Right ventricle myocardium superior (tissue), 1 donor: Measurements from ENCODE around the gene POLD2. TPM values are rescaled to one million over a fixed set of nuclear protein-coding genes. Genes with fewer than 3 reads are reported as not detected.

ENCODE experiments used
- ATAC-seq: fragments of 200-7000 bp; cut with Tn5 transposase; one replicate; pipeline ENCODE4 v1.9.1; 2020; ENCODE audit warnings: mild to moderate bottlenecking; ENCODE audit not compliant: poor library complexity
- DNase-seq: peaks from one replicate; pipeline ENCODE4 v3.0.0-alpha.2; 2020
- intact Hi-C: fragments of 100-400 bp; cut with DNase I; formaldehyde crosslinking; loops from one replicate; pipeline ENCODE4 v1.11.2; 2022
- total RNA-seq: library from RNA; stranded (reverse); fragmentation: NEBNext Ultra II Directional; extraction: Animal tissue kit (Norgen Biotek cat#: 25700); gene quantifications from one replicate; pipeline ENCODE4 v1.2.1, GENCODE V29; 2021
- donor health status: DM: no; HTN: yes; CAD: no; lungs with severe emphysema.

The POLD2 gene
- total RNA-seq, 1 donor from 2014 or later: 75.3 TPM

DNA sequence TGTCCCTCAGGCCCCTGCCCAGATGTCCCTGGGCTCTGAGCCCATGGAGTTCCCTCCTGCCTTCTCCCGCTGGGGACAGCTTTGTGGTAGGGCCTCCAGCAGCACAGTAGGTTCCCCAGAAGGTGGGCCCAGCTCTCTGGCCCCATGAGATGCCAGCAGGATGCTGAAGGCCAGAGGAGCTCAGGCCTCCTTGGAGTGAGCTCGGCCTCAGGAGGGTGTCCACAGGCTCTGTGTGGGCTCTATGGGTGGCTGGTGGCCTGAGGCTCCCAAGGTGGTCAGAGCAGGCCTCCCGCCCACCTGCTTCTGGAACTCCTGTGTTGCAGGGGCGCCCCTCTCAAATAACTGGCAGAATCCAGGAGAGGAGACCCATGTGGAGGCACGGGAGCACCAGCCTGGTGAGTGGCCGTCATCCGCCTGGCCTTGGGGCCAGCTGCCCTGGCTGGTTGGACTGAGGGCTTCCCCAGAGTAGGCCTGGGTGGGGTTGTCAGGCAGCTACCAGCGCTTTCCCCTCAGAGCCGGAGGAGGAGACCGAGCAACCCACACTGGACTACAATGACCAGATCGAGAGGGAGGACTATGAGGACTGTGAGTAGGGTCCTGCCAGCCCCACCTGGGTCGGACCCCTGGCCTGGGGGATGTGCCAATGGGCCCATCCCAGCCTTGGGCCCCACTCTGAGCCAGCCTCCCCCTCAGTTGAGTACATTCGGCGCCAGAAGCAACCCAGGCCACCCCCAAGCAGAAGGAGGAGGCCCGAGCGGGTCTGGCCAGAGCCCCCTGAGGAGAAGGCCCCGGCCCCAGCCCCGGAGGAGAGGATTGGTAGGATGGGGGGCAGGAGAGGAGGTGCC, 16.0 kb downstream of the POLD2 start:
- DNase-seq: no peak
- no peak for ATAC-seq
- intact Hi-C loops: no loop called here

DNA sequence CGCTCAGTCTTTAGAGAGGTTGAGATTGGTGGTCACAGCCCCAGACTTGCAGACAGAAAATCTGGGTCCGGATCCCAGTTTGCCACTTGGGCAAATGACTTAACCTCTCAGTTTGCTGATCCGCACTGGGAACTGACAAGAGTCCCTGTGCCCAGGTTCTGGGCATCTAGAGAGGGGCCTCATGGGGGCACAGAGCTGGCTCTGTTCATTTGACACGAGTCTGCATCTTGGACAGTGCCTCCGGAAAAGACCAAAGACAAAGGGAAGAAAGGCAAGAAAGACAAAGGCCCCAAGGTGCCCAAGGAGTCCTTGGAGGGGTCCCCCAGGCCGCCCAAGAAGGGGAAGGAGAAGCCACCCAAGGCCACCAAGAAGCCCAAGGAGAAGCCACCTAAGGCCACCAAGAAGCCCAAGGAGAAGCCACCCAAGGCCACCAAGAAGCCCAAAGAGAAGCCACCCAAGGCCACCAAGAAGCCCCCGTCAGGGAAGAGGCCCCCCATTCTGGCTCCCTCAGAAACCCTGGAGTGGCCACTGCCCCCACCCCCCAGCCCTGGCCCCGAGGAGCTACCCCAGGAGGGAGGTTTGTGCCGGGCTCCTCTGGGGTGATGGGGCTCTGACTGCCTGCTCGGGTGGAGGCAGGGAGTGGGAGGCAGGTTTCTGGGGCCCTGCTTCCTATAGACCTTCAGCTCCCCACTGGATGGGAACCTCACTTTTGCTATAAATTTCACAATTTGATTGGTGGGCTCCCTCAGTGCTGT, 16.9 kb downstream of the POLD2 start:
- DNase-seq (no peak), ATAC-seq (no peak)
- intact Hi-C loops: no loop called here

DNA sequence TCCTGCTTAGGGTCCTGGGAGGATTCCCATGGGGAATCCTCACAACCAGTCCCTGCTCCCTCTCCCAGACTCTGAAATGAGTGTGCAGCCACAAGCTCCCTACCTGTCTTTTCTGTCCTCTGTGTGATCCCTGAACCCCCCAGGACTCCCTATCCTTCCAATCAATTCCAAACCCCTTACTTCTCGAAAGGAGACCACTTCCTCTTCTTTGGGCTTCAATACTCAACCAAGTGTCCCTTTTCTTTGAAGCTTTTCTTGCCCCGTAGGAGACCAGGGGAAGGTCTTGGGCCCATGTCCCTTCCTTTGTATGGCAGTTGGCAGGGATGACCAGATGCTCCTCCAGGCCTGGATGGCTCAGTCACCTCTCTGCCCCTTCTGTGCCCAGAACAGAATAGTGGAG, 17.5 kb downstream of the POLD2 start:
- intact Hi-C loops: no loop called here
- ATAC-seq (no peak), DNase-seq (no peak)

DNA sequence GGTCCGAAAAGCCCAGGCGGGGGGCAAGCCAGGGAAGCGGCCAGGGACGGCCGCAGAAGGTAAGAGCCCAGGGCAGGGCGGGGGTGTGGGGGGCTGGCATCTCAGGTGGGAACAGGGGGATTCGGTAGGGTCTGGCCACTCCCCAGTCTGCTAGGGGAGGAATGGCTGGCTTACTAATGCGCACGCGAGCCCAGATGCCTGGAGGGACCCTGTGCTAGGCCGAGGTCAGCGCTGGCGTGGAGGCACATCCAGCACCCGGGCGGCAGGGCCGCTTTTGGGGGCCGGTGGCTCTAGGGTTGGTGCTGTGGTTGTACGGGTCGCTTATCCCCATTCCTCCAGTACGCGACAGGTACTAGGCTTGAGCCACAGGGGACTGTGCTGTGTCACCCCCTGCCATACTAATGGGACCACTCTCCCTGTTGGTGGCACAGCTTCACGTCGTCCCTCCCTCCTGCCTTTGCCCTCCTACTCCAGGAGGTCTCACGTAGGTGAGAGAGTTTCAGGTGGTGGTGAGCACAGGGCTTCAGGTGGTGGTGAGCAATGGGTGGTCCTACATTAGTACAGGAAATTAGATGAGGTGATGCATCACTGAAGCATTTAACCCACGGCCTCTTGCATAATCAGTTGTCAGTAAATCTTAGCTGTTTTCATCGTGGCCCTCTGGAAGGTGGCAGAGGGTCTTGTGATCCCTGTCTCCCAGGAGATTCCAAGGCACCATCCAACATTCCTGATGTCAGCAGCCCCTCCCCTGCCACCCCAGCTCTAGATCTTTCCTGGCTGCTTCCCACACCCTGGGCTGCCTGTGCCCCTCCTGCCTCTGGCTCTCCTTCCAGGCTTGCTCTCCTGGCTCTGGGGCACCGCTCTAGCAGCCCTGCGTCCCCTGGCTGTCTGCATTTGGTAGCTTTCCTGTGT, 18.2 kb downstream of the POLD2 start:
- DNase-seq (no peak), ATAC-seq (peak; percentile 36)
- intact Hi-C loops: no loop called here

DNA sequence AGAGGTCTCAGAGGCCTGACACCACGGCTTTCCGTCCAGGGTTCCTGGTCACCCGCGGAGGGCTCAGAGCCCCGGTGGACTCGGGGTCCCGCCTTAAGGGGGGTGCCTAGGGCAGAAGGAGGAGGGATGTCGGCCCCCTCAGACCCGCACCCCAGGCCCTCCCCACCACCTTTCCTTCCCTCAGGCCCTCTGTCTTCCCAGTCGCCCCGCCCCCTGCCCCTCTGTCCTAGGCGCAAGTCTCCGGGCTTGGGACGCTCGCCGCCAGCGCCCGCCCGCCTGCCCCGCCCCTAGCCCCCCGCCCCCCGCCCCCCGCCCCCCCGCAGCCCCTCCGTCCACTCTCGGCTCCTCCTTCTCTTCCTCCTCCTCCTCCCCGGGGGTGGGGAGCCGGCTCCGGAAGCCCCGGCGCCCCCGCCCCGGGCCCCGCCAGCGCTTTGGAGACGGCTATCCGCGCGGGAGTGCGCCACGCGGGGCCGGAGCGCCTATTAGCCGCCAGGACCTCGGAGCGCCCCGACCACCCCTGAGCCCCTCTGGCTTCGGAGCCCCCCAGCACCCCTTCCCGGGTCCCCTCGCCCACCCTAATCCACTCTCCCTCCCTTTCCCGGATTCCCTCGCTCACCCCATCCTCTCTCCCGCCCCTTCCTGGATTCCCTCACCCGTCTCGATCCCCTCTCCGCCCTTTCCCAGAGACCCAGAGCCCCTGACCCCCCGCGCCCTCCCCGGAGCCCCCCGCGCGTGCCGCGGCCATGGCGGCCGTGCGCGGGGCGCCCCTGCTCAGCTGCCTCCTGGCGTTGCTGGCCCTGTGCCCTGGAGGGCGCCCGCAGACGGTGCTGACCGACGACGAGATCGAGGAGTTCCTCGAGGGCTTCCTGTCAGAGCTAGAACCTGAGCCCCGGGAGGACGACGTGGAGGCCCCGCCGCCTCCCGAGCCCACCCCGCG, 19.2 kb downstream of the POLD2 start, which contains the start of gene AEBP1:
AEBP1 (plus strand) TSS at position 423 of the 937 bp plus-strand sequence; CDS start at position 744, 321 bp downstream.
- DNase-seq (no peak), ATAC-seq (peak; percentile 36)
- intact Hi-C loops: no loop called here

DNA sequence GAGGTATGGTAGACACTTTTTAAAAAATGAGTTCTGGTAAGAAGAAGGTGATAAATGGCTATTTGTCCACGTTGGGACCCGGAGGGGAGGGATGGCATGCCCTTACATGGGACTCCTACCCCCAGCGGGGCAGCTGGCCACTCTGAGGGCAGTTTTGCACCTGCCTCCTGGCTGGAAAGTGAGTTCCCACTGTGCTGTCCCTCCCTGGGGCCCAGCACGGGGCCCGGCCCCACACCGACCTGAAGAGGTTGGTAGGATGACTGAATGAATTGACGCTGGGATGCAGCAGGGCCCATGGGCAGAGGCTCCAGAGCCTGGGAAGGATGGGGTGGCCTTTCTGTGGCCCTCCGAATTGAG, 19.8 kb downstream of the POLD2 start:
- ATAC-seq: no peak
- no peak for DNase-seq
- intact Hi-C loops: no loop called here

DNA sequence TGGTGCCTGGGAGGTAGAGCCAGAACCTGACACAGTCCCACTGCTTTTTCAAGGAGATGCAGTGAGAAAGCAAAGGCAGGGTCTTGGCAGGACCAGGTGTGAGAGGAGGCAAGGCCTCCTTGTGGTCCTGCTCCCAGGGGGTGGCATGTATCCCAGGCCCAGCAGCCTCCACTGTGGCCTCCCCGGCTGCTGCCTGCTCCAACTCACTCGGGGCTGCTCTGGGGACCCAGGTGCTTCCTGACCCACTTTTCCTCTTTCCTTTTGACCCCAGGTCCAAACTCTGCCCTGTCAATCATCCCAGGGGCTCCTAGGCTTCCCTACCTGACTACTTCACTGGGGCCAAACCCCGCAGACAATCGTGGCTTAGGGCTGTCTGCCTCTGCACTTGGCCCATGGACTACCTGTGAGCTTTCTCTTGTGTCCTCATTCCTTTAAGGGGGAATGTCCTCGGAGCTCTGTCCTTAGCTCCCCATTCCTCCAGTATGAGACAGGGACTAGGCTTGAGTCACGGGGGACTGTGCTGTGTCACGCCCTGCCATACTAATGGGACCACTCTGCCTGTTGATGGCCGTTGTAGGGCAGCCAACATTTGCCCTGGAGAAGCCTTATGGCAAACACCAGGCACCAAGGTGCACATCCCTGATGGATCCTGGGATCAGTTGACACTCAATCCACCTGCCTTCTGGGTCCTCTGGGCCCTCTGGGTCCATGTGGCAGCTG, 20.3 kb downstream of the POLD2 start:
- intact Hi-C loops: no loop called here

DNA sequence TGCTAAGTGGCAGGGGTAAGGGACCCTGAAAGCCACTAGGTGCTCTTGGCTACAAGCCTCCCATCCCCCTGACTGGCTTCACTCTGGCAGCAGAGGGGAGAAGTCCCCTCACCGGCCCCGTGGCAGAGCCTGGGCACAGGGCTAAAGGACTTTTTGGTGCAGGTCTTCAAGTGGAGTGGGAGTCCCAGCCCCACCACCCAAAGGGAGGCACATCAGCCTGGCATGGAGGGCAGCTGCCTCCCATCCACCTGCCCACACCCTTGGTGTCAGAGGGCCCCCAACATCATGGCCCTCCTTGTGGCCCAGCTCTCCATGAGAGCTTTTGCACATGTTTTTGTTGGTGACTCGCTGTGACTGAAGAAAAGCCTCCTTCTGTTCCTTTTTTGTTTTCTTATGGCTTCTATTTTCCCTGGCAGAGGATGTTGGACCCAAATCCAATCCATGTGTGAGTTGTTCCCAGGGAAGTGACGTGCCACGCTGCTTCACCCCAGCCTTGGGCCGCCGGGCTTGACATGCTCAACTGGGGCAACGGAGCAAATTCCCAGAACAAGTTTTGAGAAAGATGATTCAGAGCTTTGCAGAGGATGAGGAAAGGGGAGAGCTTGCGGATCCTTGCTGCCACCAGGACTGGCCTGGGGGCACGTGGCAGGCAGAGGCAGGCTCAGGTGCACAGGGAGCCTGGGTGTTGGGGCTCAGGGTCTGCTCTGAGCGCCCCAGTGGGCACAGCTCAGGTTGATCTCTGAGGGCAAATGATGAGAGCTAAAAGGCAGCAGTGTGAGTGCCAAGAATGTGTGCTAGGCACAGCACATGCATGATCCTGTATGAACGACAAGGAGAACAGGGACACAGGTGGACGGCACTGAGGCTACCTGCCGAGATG, 21.1 kb downstream of the POLD2 start:
- ATAC-seq: no peak
- DNase-seq: no peak
- intact Hi-C loops: no loop called here

More for the DNA sequence above, 20.3 kb downstream of the POLD2 start:
- ATAC-seq (no peak), DNase-seq (no peak)

DNA sequence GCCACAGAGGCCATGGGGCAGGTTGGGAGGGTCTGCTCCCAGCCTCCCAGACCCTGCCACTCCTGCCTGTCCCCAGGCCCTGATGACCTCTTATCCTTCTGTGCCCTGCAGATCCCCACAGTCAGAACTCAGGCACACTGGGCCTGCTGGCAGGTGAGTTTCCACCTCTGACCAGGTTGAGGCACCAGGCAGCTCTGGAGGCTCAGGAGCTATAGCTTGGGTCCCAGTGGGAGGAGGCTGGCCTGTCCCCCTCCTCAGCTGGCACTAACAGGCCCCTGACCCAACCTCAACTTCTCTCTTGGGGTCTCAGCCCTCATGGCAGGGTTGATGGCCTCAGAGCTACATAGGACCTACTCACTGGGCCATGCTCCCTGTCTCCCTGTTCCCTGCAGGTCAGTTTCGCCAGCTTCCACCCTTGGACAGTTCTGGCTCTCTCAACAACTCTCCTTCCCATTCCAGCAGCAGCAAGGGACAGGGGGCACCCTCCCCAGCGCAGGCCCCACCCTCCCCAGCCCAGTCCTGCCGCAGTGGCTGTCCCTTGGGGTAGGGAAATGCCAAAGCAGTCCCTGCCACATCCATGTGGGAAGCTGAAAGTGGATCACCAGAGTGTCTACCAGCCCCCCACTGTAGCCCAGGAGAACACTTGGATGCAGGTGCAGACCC, 21.9 kb downstream of the POLD2 start:
- intact Hi-C loops: no loop called here
- DNase-seq (no peak), ATAC-seq (no peak)

DNA sequence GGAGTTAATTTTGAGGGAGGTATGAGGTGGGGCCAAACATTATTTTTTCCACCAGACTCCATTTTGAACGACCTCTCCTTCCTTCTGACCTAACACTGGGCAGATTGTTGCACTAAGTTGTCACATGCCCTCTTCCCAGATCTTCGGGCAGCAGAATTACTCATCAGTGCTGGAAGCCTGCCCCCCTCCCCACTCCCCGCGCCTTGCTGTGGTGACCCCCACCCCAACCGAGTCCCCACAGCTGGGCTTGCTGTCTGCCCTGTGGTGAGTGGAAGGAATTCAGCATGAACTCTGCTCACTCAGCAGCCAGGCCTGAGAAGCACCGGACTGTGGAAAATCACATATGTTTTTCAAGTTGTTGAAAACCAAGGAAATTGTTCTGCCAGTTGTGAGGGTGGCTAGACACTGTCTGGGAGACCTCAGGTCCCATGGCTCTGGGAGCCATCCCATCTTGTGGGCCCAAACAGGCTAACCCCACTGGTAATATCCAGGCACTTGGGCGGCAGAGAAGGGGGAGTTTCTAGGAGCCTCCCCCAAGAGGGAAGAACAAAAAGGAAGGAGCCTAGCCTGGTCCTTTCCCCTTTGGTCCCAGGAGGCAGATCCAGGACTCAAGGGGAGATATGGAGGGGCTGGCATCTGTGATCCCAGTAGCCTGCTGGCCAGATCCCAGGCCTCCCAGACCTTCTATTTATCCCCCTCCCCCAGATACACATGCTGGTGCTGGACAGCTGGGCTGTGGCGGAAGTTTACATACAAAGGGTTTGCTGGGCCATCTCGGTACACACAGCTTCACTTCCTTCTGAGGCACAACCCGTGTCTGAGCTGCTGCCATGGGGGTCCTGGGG, 22.7 kb downstream of the POLD2 start:
- intact Hi-C loops: no loop called here
- DNase-seq (no peak), ATAC-seq (no peak)

DNA sequence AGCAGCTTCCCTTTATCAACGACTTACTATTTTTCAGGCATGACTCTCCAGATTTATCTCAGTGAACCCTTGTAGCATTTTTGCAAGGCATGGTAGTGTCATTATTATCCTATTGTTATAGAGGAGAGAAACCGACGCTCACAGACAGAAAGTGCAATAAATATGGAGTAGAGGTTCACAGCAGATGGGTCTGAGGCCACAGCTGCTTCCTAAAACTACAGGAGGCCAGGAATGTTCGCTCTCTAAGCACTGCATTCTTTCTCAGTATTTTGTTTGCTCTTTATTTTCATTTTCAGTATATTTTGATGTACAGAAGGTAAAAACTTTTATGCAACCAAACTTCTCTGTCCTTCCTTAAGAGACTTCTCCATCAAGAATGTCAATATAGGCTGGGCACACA, 23.7 kb downstream of the POLD2 start:
- ATAC-seq (no peak), DNase-seq (no peak)
- intact Hi-C loops: no loop called here

DNA sequence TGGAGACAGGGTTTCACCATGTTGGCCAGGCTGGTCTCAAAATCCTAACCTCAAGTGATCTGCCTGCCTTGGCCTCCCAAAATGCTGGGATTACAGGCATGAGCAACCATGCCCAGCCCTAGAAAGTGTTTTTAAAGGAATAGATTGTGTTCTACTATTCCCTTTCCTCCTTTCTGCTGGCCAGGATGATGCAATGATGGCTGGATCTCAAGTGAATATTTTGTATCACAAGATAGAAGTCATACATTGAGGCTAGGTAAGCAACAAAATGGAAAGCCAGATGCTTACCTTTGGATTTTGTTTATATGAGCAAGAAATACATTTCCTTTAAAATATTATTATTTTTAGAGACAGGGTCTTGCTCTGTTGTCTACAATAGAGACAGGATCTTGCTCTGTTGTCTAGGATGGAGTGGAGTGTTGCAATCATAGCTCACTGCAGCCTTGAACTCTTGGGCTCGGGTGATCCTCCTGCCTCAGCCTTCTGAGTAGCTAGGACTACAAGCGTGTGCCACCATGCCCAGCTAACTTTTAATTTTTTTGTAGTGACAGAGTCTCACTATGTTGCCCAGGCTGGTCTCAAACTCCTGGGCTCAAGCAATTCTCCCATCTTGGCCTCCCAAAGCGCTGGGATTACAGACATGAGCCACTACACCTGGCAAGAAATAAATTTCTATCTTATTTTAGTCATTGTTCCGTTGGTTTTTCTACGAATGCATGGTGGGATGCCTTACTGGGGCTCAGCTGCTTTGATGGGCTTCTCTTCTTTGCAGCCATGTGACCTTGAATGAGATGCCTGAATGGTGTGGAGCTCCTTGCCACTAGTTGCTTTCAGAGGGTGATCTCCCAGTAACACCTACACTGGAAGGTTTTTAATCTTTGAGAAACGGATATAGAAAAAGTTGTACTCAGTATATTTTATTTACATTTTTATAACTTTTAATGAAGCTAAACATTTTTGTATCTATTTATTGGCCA, 25.0 kb downstream of the POLD2 start:
- intact Hi-C loops: no loop called here
- ATAC-seq (no peak), DNase-seq (no peak)

DNA sequence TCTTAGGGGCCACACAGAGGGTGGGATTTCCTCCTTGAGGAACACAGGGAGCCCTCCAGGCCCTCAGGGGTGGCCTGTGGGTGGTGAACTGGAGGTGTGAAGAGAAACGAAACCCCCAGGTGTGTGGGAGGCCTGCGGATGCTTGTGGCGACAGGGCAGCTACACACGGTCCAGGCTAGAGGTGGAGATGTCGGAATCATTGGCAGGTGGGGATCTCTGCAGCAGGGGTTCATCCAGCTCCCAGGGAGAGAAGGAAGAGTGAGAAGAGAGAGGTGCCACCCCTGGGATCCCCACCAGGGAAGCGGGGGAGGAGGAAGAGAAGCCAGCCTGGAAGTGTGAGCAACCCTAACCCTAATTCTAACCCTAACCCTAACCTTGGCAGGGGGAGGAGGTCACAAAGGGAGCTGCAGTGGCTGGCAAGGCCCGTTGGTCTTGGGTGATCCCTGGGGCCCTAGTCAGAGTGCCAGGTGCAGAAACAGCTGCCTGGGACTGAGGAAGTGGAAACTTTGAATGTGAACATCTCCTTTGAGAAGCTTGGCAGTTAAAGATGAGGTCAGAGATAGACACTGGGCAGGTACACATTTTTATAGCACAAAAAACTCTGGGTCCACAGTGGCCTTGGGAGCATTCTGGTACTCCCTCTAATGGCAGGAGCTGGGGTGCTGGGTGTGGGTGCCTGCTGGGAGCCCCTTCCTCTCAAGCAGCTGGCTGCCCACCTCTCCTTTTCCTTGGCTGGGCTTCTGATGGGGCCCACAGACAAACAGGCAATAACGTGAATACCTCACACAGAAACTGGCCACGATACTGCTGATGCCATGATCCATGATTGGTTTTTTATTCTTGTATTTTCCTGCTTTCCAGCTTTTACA, 26.1 kb downstream of the POLD2 start:
- intact Hi-C loops: no loop called here
- ATAC-seq (no peak), DNase-seq (no peak)
